Measurements from ENCODE around the gene KPNA3.

The KPNA3 gene

GRCh38 chr13:49791315-49791710 is 1.2 kb downstream of the KPNA3 start:
- TF ChIP-seq PPARA (CRISPR knock-in tag; IDR thresholded peaks at IDR 0.05; ENCODE audit: borderline replicate concordance) (no peak), SNAI2 (CRISPR knock-in tag; IDR thresholded peaks at IDR 0.05) (no peak), ZNF8 (CRISPR knock-in tag; IDR thresholded peaks at IDR 0.05) (no peak), TCF4 (CRISPR knock-in tag; IDR thresholded peaks at IDR 0.05; ENCODE audit: borderline replicate concordance) (no peak), TOX (CRISPR knock-in tag; IDR thresholded peaks at IDR 0.05; ENCODE audit: borderline replicate concordance) (no peak), TSHZ2 (CRISPR knock-in tag; IDR thresholded peaks at IDR 0.05) (no peak), ZFP30 (CRISPR knock-in tag; IDR thresholded peaks at IDR 0.05) (no peak), ESRRG (CRISPR knock-in tag; IDR thresholded peaks at IDR 0.05) (no peak), PATZ1 (CRISPR knock-in tag; IDR thresholded peaks at IDR 0.05; ENCODE audit: borderline replicate concordance) (no peak), POU6F1 (CRISPR knock-in tag; IDR thresholded peaks at IDR 0.05; ENCODE audit: borderline replicate concordance, low read depth) (no peak), CSDC2 (CRISPR knock-in tag; IDR thresholded peaks at IDR 0.05) (no peak), ISL1 (CRISPR knock-in tag; IDR thresholded peaks at IDR 0.05) (no peak), CREB5 (CRISPR knock-in tag; IDR thresholded peaks at IDR 0.05; ENCODE audit: low read depth) (no peak)
- ATAC-seq: no peak

GRCh38 chr13:49789968-49790367 is 2.5 kb downstream of the KPNA3 start:
- TF ChIP-seq CSRNP3 (CRISPR knock-in tag; IDR thresholded peaks at IDR 0.05) (no peak), TCF4 (CRISPR knock-in tag; IDR thresholded peaks at IDR 0.05; ENCODE audit: borderline replicate concordance) (no peak), BACH2 (CRISPR knock-in tag; IDR thresholded peaks at IDR 0.05; ENCODE audit: borderline replicate concordance) (no peak), PPARA (CRISPR knock-in tag; IDR thresholded peaks at IDR 0.05; ENCODE audit: borderline replicate concordance) (no peak), RARB (CRISPR knock-in tag; IDR thresholded peaks at IDR 0.05) (no peak), ZFP30 (CRISPR knock-in tag; IDR thresholded peaks at IDR 0.05) (no peak), CSDC2 (CRISPR knock-in tag; IDR thresholded peaks at IDR 0.05) (no peak), CREB5 (CRISPR knock-in tag; IDR thresholded peaks at IDR 0.05; ENCODE audit: low read depth) (no peak), TSHZ2 (CRISPR knock-in tag; IDR thresholded peaks at IDR 0.05) (no peak), ZFP3 (CRISPR knock-in tag; IDR thresholded peaks at IDR 0.05) (no peak), ZC3H10 (CRISPR knock-in tag; IDR thresholded peaks at IDR 0.05) (no peak), PATZ1 (CRISPR knock-in tag; IDR thresholded peaks at IDR 0.05; ENCODE audit: borderline replicate concordance) (no peak), ARNTL (CRISPR knock-in tag; IDR thresholded peaks at IDR 0.05; ENCODE audit: borderline replicate concordance, low read depth) (no peak), SNAI2 (CRISPR knock-in tag; IDR thresholded peaks at IDR 0.05) (no peak), ISL1 (CRISPR knock-in tag; IDR thresholded peaks at IDR 0.05) (no peak), ZNF565 (CRISPR knock-in tag; conservative IDR thresholded peaks at IDR 0.05; ENCODE audit: low read depth) (no peak), ESRRG (CRISPR knock-in tag; IDR thresholded peaks at IDR 0.05) (no peak)
- ATAC-seq: no peak

Measured in SK-N-SH treated with all-trans-retinoic acid at 6 μM for 48 hours (cell line).